Loucy (cell line): ENCODE measurements around the gene UBTD1.

Experiments
- H2AFZ ChIP-seq: fragments of 200-600 bp; sonication (generic); 2 replicates; pipeline ENCODE4 v1.6.0; 2016; ENCODE audit warnings: antibody characterized with exemption, mild to moderate bottlenecking, low read length, moderate library complexity
- H3F3A ChIP-seq: fragments of 200-600 bp; 2 replicates; pipeline ENCODE4 v1.6.0; 2016; ENCODE audit warnings: antibody characterized with exemption, low read depth, mild to moderate bottlenecking
- H3K27me3 ChIP-seq: fragments of 200-600 bp; sonication (generic); 2 replicates; pipeline ENCODE4 v1.6.1; 2014; ENCODE audit warnings: low read length, mild to moderate bottlenecking; ENCODE audit not compliant: insufficient read depth, poor library complexity, severe bottlenecking
- H3K36me3 ChIP-seq: fragments of 200-600 bp; sonication (generic); 2 replicates; pipeline ENCODE4 v1.6.1; 2016; ENCODE audit warnings: low read length; ENCODE audit not compliant: insufficient read depth
- H3K4me1 ChIP-seq: fragments of 200-600 bp; sonication (generic); 2 replicates; pipeline ENCODE4 v1.5.1; 2014; ENCODE audit warnings: low read length, mild to moderate bottlenecking; ENCODE audit not compliant: insufficient read depth, poor library complexity, severe bottlenecking
- H3K4me2 ChIP-seq: fragments of 200-600 bp; sonication (generic); 2 replicates; pipeline ENCODE4 v1.6.0; 2014; ENCODE audit warnings: antibody characterized with exemption, low read length, low read depth, mild to moderate bottlenecking; ENCODE audit not compliant: poor library complexity, severe bottlenecking
- H3K4me3 ChIP-seq: fragments of 200-600 bp; sonication (generic); 2 replicates; pipeline ENCODE4 v1.5.1; 2014; ENCODE audit warnings: low read length, mild to moderate bottlenecking, mixed read lengths; ENCODE audit not compliant: poor library complexity, severe bottlenecking
- H3K79me2 ChIP-seq: fragments of 200-600 bp; sonication (generic); 2 replicates; pipeline ENCODE4 v1.6.1; 2014; ENCODE audit warnings: low read length; ENCODE audit not compliant: insufficient read depth
- H3K9ac ChIP-seq: fragments of 200-600 bp; sonication (generic); 2 replicates; pipeline ENCODE4 v1.6.0; 2014; ENCODE audit warnings: mild to moderate bottlenecking, low read depth, low read length, moderate library complexity; ENCODE audit not compliant: poor library complexity, severe bottlenecking
- H3K9me2 ChIP-seq: fragments of 200-600 bp; sonication (generic); replicated peaks from 2 replicates; pipeline ENCODE4 v1.6.1; 2016; ENCODE audit warnings: low read depth, low read length, mixed read lengths
- H3K9me3 ChIP-seq: fragments of 200-600 bp; sonication (generic); 2 replicates; pipeline ENCODE4 v1.6.1; 2014; ENCODE audit warnings: mild to moderate bottlenecking, antibody characterized with exemption, low read length, low read depth; ENCODE audit not compliant: insufficient read depth
- H4K20me1 ChIP-seq: fragments of 200-600 bp; sonication (generic); 2 replicates; pipeline ENCODE4 v1.6.0; 2014; ENCODE audit warnings: antibody characterized with exemption, low read length, mild to moderate bottlenecking; ENCODE audit not compliant: insufficient read depth, poor library complexity, severe bottlenecking
- EZH2phosphoT487 ChIP-seq: fragments of 200-600 bp; IDR thresholded peaks from 2 replicates; pipeline ENCODE4 v1.6.1; 2018; ENCODE audit warnings: antibody characterized with exemption, mild to moderate bottlenecking, moderate library complexity, borderline replicate concordance
- TF ChIP-seq, protein P1 (sequence below): fragments of 200-600 bp; sonication (generic); conservative IDR thresholded peaks from 2 replicates; pipeline ENCODE4 v1.5.1; 2014; ENCODE audit warnings: mild to moderate bottlenecking, antibody characterized with exemption, low read length

Gene UBTD1

DNA sequence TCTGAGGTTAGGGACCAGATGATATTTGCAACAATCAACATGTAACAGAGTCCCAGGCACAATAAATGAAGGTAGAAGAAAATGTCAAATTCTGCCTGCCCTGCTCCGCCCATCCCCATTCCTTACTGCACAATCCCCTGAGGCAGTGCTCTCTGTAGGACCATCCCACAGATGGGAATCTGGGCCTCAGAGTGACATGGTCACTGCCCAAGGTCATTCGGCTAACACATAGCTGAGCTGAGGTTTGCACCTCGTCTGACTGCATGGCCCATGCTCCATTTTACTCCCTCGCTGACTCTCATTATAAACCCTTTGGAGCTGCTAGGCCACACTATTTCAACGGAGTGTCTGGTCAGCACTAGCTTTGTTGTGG, 86.7 kb downstream of the UBTD1 start:
- H3K9ac ChIP-seq = no peak overlapping the region
- no peaks in the 10 kb centered on the region for H3K36me3 ChIP-seq
- no peaks in the 10 kb centered on the region for H3F3A ChIP-seq
- H3K4me1 ChIP-seq = peaks cover under 1% of the 10 kb centered on the region
- no peaks in the 10 kb centered on the region for H3K79me2 ChIP-seq
- H3K4me3 ChIP-seq = no peak overlapping the region
- H3K9me3 ChIP-seq = no peaks in the 10 kb centered on the region
- no peak overlapping the region for H2AFZ ChIP-seq
- H4K20me1 ChIP-seq = no peaks in the 10 kb centered on the region
- H3K4me2 ChIP-seq = no peak overlapping the region
- no peaks in the 10 kb centered on the region for H3K27me3 ChIP-seq
- no peak for TF ChIP-seq EZH2phosphoT487
- TF ChIP-seq, protein P1, sequence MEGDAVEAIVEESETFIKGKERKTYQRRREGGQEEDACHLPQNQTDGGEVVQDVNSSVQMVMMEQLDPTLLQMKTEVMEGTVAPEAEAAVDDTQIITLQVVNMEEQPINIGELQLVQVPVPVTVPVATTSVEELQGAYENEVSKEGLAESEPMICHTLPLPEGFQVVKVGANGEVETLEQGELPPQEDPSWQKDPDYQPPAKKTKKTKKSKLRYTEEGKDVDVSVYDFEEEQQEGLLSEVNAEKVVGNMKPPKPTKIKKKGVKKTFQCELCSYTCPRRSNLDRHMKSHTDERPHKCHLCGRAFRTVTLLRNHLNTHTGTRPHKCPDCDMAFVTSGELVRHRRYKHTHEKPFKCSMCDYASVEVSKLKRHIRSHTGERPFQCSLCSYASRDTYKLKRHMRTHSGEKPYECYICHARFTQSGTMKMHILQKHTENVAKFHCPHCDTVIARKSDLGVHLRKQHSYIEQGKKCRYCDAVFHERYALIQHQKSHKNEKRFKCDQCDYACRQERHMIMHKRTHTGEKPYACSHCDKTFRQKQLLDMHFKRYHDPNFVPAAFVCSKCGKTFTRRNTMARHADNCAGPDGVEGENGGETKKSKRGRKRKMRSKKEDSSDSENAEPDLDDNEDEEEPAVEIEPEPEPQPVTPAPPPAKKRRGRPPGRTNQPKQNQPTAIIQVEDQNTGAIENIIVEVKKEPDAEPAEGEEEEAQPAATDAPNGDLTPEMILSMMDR = no peak
- no peaks in the 10 kb centered on the region for H3K9me2 ChIP-seq

DNA sequence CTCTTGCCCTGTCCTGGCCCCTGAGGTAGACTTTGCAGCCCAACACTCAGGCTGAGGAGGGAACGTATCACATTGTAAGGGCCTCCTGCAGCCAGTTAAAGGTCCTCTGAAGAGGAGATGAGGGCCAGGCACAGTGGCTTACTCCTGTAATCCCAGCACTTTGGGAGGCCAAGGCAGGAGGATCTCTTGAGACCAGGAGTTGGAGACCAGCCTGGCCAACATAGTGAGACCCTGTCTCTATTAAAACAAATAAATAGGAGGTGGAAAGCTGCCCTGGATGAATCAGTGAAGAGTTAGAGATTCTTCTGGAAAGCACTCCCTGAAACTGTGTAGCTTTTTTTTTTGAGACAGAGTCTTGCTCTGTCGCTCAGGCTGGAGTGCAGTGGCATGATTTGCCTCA, 88.5 kb downstream of the UBTD1 start:
- Histone ChIP-seq H3K4me3 (no peak overlapping the region), H4K20me1 (no peaks in the 10 kb centered on the region), H3K9ac (no peak overlapping the region), H3K27me3 (no peaks in the 10 kb centered on the region), H3K79me2 (no peaks in the 10 kb centered on the region), H3F3A (no peaks in the 10 kb centered on the region), H3K9me2 (no peaks in the 10 kb centered on the region), H3K9me3 (no peaks in the 10 kb centered on the region), H3K4me1 (no peaks in the 10 kb centered on the region), H3K4me2 (no peak overlapping the region), H3K36me3 (no peaks in the 10 kb centered on the region), H2AFZ (0 out of 2 replicates have a peak overlapping the region, but pooled peaks have one; percentile 60)
- no peak for TF ChIP-seq EZH2phosphoT487
- TF ChIP-seq, protein P1 = no peak

DNA sequence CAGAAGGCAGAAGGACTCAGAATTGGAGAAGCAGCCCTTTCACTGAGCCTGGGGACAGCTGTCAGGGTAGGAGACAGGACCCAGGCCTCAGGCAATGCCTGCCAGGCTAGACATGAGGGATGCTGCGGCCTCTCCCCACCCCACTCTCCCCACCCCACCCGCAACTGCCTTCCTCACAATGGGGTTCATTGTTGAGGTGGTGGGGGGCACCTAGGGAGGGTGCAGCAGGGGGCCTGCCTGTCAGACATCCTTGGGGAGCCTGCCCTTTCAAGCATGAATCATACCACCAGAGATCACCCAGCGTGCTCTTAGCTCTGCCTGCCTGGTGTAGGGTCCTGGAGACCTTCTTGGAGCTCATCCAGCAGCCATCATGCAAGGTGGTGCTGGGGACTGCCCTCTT, 90.8 kb downstream of the UBTD1 start, which contains the start of gene C10orf62:
Gene C10orf62 (plus strand): TSS at position 243 of the 400 bp plus-strand sequence. CDS start 177 bp downstream, outside the sequence.
- no peaks in the 10 kb centered on the region for H3K36me3 ChIP-seq
- no peaks in the 10 kb centered on the region for H3F3A ChIP-seq
- H4K20me1 ChIP-seq = no peaks in the 10 kb centered on the region
- H2AFZ ChIP-seq = no peak within 1 kb of the TSS
- TF ChIP-seq, protein P1 = no peak
- no peak for TF ChIP-seq EZH2phosphoT487
- H3K4me2 ChIP-seq = no peak within 1 kb of the TSS
- H3K9me3 ChIP-seq = no peaks in the 10 kb centered on the region
- no peaks in the 10 kb centered on the region for H3K27me3 ChIP-seq
- no peaks in the 10 kb centered on the region for H3K4me1 ChIP-seq
- no peaks in the 10 kb centered on the region for H3K79me2 ChIP-seq
- no peak within 1 kb of the TSS for H3K9ac ChIP-seq
- H3K4me3 ChIP-seq = no peak within 1 kb of the TSS
- H3K9me2 ChIP-seq = no peaks in the 10 kb centered on the region
